Germinal center (tissue), 1 donor: Measurements from ENCODE around the gene SYTL4.

Experiments used
- DNase-seq: peaks from one replicate; pipeline ENCODE4 v3.0.0; 2012; ENCODE audit warnings: mixed read lengths, low spot score

Gene SYTL4

DNA sequence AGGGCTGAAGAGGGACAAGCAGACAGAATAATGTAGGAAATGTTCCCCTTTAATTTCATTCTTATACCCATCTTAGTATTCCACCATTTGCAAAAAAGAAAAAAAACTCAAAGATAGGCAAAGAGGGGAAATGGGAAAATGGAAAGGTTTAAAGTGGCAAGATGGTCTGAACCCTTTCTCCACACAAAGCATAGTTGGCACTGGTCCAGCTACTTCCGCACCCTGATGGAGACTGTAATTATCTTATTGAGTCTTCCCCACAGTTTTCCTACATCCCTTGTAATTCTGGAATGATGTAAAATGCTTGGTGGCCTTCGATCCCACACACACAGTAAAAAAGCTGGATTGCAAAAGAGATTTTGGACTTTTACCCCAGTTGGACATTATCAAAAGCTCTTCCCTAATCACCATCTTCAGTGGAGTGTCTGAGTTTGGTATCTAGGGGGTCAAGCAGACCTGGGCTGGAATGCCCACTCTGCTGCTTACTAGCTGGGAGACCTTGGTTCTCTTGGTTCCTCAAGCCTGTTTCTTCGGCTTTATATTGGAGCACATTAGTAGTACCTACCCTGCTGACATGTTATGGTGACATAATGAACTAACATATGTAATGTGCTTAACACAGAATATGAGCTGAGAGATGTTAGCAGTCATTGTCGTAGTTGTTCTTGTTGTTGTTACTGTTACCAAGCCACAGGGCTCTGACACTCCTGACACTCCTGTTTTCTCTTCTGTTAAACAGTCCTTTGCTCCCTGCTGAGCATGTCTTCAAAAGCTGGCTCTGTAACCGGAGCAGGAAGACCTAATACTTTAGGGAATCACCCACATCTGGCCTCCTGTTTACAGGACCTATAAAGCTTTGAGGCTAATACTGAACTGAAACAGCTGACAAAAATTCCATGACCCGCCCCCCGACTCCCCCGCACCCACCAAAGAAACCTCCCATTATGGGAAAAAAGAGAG is 83.2 kb downstream of the SYTL4 start:
- no peak for DNase-seq

DNA sequence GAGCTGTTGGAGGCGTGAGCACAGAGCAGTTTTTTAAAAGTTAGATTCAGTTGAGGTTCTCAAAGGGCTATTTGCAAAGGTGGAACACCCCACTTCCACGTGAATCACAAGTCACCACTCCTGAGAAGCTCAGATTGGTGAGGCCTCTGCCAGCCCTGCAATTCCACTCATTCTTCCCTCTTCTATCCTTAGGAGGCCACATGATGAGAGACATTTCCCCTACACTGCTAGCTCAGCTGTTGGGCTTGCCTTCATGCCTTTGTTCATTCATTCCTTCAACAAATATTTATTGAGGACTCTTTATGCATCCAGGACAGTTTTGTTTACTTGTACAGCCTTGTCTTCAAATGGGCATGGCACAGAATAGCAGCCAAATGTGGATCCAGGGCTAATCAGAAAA is 84.2 kb downstream of the SYTL4 start:
- DNase-seq, result no peak

- DNase-seq, result no peak
Measured at GRCh38 chrX:100647095-100647494, 84.8 kb downstream of the SYTL4 start.

DNA sequence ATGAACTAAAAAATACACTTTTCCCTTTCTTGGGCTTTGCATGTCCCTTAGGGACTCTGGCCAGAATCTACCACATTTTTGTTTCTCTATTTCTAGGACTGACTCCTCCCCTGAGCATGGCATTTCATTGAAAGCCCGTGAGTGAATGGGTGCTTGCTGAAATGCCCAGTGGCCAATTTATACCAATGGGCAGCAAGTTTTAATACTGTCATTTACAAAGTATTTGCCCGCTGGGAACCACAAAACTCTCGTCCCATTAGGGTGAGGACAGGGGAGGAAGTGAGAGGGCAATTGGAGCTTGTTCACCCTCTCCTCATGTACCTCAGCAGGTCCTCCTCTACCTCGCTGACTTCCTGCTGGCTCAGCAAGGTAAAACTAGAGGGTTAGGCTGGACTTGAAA is 86.8 kb downstream of the SYTL4 start:
- no peak for DNase-seq

DNA sequence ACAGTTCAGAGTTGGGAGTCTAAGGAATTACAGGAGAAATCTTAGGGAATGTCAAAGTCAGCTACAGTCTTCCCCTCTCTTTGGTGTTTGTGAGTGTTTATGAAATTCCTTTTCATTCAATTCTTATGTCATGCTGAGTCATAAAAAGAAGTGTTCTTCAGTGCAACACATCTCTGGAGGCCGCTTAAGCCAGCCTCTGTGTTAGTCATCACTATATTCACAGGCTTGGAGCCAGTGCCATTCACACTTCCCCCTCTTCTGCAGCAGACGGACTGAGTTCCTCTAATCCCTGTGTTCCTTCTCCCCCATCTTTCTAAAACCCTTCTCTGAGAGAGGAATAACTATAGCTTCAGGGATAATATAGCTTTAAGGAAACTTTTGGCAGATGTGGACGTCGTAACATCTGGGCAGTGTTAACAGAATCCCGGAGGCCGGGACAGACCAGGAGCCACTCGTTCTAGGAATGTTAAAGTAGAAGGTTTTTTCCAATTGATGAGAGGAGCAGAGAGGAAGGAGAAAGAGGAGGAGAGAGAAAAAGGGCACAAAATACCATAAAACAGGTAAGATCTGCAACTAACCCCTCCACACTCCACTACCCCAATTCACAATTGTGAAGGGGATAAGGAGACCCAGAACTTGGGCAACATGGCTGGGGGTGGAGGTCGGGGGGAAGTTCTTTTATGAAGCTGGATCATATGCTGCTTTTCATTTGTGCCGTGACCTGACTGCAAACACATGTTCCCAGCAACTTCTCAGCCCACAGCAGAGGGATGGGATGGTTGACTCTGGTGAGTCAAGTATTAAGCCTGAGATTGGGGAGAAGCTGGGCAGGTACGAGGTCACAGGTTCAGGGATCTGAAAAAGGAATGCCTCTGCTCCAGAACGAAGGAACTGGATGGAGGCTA is 87.7 kb downstream of the SYTL4 start, which contains the start of gene SRPX2:
SRPX2 (plus strand) TSS at position 244 of the 905 bp plus-strand sequence. CDS start 2,124 bp downstream, outside the sequence.
- DNase-seq, result no peak

GRCh38 chrX:100643212-100643611 is 88.7 kb downstream of the SYTL4 start:
- no peak for DNase-seq

- no peak for DNase-seq
Measured at GRCh38 chrX:100642290-100642689, 89.6 kb downstream of the SYTL4 start.

DNA sequence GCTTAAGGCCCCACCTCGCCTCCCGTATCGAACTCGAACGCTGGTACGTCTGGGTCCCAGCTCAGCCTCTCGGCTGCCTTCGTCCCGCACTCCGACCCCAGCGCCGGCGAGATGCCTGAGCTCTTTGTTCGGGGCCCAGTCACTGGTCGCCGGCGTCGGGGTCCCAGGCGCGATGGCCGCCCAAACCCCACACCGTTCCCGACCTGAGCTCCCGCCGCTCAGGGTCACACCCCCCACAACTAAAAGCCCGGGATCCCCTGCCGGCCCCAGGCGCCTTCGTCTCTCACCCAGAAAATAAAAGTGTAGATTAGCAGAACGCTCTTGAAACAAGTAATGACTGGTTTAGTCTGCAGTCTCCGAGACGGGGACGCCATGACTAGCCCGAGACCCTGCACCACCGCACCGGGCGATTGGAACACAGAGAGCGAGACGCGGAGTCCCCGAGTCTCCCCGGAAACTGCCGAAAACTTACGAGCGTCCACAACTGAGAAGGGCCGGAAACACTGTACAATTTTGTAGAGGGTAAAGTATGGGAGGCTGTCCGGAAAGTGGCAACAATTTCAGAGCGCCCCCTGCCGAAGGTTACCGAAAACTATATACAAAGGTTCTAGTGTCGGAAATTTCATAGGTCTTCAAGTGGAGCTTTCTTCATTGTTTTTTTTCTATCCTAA is 95.5 kb downstream of the SYTL4 start, which contains the start of gene TSPAN6:
TSPAN6 (minus strand) TSS at position 486 of the 671 bp plus-strand sequence; CDS start at position 374, 112 bp downstream.
- peak; percentile 59 for DNase-seq

DNA sequence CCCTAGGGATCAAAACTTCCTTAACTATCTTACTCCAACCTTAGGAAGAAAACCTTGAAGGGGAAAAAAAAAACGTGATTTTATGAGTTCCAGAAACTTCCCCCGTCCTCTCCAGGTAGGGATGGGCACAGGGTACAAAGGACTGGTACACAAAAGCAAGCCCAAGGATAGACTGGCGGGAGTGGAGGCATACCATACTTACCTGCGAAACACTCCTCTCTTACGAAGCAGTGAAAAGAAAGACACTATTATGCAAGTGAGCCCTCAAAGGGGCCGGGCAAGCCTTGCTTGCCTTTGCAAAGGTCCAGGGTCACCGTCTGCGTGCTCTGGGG is 96.0 kb downstream of the SYTL4 start:
- no peak for DNase-seq

DNA sequence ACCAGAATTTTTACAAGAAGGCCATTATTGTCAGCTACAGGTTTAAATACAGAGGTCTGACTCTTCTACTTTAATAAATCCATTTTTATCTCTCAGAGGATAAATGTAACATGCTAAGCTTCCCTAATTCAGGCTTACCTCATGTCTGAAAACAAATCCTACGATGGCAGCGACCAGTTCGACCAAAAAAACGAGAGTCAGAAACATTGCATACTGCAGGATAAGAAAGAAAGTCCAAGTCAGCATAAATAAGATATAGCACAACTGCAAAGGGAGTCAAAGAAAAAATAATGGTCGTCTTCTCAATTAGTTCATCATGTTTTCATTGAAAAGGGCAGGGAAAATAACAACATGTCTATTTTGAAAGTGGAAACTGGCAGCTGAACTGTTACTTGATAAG is 96.9 kb downstream of the SYTL4 start:
- no peak for DNase-seq

DNA sequence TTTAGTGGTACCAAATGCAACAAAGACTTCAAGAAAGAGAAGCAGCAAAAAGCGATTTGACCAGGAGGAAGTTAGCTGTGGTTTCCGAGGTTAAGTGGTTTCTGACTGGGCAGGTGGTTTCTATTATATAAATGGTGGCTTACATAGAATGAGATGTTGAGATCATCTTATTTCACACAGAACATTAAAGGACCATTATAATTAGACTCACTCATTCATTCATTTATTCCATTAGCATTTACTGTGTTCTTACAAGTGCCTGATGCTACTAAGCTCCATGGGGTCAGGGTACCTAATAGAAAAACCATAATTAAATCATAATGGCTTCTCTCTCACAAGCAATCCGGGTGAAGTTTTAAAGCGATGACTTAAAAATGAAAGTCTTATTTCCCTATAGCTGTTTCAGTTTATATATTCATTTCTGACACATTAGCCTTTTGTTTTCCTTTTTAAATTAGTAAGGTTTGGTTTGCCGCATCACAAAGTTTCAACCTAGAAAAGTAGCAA is 105.9 kb downstream of the SYTL4 start:
- no peak for DNase-seq
